DMS53 treated with DMSO at 0.1 percent for 48 hours (cell line): ENCODE data around the gene METTL24.
"Not testable (repeated sequence)": the region's sequence is repeated elsewhere in the genome, so short reads cannot be mapped to it uniquely, and the experiment has no call there.

Source experiments
- DNase-seq: peaks from one replicate; lab custom pipeline; 2025; ENCODE audit not compliant: unreplicated experiment; lab: John Stamatoyannopoulos, UW

METTL24 gene

GRCh38 chr6:110363748-110364147, 5.6 kb upstream of the METTL24 start:
- no peak for DNase-seq

- DNase-seq, result no peak
Observed at GRCh38 chr6:110360676-110361075, 2.5 kb upstream of the METTL24 start.

GRCh38 chr6:110359556-110359955, 1.4 kb upstream of the METTL24 start:
- no peak for DNase-seq

GRCh38 chr6:110358553-110359160, 508 bp upstream of the METTL24 start:
- DNase-seq, result no peak

GRCh38 chr6:110357298-110357663, 868 bp downstream of the METTL24 start:
- DNase-seq, result no peak

GRCh38 chr6:110356778-110357177, 1.4 kb downstream of the METTL24 start:
- no peak for DNase-seq

- no peak for DNase-seq
Observed at GRCh38 chr6:110355727-110356126, 2.4 kb downstream of the METTL24 start.

GRCh38 chr6:110355022-110355421, 3.1 kb downstream of the METTL24 start:
- no peak for DNase-seq

GRCh38 chr6:110354153-110354552, 4.0 kb downstream of the METTL24 start:
- no peak for DNase-seq

- DNase-seq, result no peak
Observed at GRCh38 chr6:110353457-110354001, 4.6 kb downstream of the METTL24 start.

GRCh38 chr6:110352563-110353262, 5.4 kb downstream of the METTL24 start:
- no peak for DNase-seq

- DNase-seq, result no peak
Observed at GRCh38 chr6:110351986-110352385, 6.2 kb downstream of the METTL24 start.

GRCh38 chr6:110351546-110351945, 6.6 kb downstream of the METTL24 start:
- no peak for DNase-seq

- not testable (repeated sequence) for DNase-seq
Observed at GRCh38 chr6:110350593-110350992, 7.6 kb downstream of the METTL24 start.

- no peak for DNase-seq
Observed at GRCh38 chr6:110348961-110349690, 9.0 kb downstream of the METTL24 start.

- no peak for DNase-seq
Observed at GRCh38 chr6:110345025-110345424, 13.1 kb downstream of the METTL24 start.

- DNase-seq, result no peak
Observed at GRCh38 chr6:110342759-110343158, 15.4 kb downstream of the METTL24 start.

GRCh38 chr6:110341663-110342596, 16.2 kb downstream of the METTL24 start:
- DNase-seq, result no peak

- no peak for DNase-seq
Observed at GRCh38 chr6:110341067-110341466, 17.1 kb downstream of the METTL24 start.

GRCh38 chr6:110340392-110340965, 17.7 kb downstream of the METTL24 start:
- DNase-seq, result no peak
